Right hindlimb (tissue), 1 donor: Measurements from ENCODE around the gene MRPL48.
A peak's percentile ranks its signal among the peaks of the same experiment; 100 is the strongest.
"Not testable (repeated sequence)": the region's sequence is repeated elsewhere in the genome, so short reads cannot be mapped to it uniquely, and the experiment has no call there.

ENCODE experiments used
- DNase-seq: peaks from one replicate; pipeline ENCODE4 v3.0.0-alpha.2; 2018

Gene MRPL48

DNA sequence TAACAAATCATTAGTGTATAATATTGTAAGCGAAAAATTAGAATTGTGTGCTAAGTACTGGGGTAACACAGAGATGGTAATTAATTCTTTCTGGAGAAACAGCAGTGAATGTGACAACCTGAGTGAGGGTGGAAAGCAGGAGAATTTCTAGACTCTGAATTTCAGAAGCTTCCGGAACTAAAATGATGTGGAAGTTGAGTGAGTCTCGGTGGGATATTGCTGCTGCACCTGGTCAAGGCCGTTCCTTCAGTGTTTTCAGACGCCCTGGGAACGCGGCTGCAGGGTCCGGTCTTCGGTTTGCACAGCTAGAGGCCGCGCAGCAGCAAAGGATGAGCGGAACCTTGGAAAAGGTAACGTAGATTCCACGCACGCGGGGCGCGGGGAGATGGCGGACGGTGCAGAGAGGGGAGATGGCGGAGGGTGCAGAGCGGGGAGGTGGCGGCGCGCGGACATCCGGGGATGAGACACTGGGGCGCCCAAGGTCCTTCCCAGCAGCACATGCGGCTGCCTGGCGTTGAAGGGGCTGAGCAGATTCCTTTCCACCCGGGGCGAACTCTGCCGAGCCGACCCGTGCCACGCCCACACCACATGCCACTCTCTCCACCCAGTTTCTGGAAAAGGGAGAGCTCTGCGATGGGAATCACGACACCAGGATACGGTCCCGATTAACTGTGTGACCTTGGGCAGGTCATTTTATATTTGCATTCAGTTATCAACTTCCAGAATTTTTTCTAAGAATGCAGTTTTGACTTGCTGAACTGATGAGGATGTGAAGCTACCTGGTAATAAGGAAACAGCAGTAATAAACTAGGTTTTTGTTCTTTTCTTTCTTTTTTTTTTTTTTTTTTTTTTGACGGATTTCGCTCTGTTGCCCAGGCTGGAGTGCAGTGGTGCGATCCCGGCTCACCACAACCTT lies at the start of gene MRPL48:
Gene MRPL48, plus strand, starts transcription at position 232 of the 916 bp plus-strand sequence. Its CDS starts 98 bp downstream, at position 330.
- peak; percentile 95 for DNase-seq

- no peak for DNase-seq
These were observed 44.6 kb upstream of the MRPL48 start for GRCh38 chr11:73743045-73743444.

DNA sequence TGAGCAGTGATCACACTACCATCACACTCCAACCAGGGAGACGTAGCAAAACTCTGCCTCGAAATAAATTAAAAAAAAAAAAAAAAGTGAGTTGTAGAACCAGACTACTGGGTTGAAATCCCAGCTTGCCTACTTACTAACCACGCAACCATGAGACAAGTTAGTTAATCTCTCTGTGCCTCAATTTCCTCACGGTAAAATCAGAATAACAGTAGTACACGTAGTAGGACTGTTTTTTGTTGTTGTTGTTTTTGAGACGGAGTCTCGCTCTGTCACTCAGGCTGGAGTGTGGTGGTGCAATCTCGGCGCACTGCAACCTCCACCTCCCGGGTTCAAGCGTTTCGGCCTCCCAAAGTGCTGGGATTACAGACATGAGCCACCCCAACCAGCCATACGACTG lies 41.0 kb upstream of the MRPL48 start:
- DNase-seq: no peak

- no peak for DNase-seq
These were observed 39.9 kb upstream of the MRPL48 start for GRCh38 chr11:73747762-73748161.

DNA sequence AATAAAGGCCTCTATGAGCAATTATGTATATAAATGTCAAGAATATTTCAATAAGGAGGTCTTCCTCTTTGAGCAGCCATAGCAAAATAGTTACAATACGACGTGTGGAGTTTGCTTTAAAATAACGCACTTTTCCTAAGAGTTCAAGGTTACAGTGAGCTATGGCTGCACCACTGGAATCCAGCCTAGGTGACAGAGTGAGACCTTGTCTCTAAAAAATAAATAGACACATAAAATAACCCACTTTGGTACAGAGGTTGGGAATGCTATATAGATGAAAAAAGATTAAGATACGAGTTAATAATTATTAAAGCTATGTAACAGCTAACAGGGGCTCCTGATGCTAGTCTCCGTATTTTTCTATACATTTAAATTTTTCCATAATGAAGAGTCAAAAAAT lies 39.4 kb upstream of the MRPL48 start:
- DNase-seq: no peak

DNA sequence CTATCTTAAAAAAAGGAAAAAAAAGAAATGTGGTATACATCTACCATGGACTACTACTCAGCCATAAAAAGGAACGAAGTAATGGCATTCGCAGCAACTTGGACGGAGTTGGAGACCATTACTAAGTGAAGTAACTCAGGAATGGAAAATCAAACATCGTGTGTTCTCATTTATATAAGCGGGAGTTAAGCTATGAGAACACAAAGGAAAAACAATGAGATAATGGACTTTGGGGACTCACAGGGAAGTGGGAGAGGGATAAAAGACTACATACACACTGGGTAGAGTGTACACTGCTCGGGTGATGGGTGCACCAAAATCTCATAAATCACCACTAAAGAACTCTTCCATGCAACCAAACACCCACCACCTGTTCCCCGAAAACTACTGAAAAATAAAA lies 38.6 kb upstream of the MRPL48 start:
- DNase-seq: no peak

GRCh38 chr11:73750228-73750627 lies 37.4 kb upstream of the MRPL48 start:
- no peak for DNase-seq

- DNase-seq: not testable (repeated sequence)
These were observed 36.8 kb upstream of the MRPL48 start for GRCh38 chr11:73750862-73751261.

- DNase-seq: no peak
These were observed 35.3 kb upstream of the MRPL48 start for GRCh38 chr11:73752216-73752867.

GRCh38 chr11:73752903-73753302 lies 34.8 kb upstream of the MRPL48 start:
- no peak for DNase-seq

DNA sequence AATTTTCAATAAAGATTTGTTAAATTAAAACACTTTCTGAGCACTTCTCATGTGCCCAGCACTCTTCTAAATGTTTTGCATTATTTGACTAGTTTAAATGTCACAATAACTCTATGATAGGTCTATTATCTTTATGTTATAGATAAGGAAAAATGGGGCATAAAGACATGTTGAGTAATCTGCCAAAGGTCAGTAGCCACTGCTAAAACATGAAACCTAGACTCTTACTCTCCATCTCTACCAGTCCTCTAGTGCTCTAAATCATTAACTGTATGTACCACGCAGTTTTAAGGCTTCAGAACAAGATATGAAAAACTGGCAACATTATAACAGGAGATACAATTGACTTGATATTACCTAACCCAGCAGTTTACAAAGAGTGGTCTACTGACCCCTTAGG lies 33.7 kb upstream of the MRPL48 start:
- DNase-seq: no peak

DNA sequence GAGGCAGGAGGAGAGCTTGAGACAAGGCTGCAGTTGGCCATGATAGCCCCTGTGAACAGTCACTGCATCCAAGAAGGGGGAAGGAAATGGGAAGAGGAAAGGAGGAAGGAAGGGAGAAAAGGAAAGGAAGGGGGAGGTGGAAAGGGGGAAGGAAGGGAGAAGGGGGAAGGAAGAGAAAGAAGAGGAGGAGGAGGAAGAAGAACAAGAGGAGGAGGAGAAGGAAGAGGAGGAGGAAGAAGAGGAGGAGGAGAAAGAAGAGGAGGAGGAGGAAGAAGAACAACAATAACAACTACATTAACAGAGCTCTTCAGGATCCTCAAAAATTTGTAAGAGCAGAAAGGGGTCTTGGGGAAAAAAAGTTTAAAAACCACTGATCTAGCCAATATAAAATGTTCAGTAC lies 32.0 kb upstream of the MRPL48 start:
- no peak for DNase-seq

- no peak for DNase-seq
These were observed 30.1 kb upstream of the MRPL48 start for GRCh38 chr11:73757598-73757997.

DNA sequence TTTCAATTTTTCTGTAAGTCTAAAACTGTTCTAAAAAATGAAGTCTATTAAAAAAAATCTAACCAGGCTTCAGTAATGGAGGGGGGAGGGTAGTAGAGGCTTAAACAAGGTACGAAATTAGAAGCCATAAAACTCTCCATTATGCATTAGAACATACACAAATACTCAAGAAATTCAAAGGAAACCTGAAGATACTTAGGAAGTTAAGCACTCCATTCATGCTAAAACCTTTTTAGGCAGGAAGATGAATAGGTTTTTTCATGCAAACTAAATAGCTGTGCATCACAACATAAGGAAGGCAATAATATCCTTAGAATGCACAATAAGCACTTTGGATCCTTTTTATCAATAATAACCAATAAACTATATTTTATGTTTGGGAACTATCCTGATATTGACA lies 29.2 kb upstream of the MRPL48 start:
- DNase-seq: no peak

GRCh38 chr11:73759610-73760134 lies 28.0 kb upstream of the MRPL48 start:
- DNase-seq: no peak

GRCh38 chr11:73760135-73760678 lies 27.5 kb upstream of the MRPL48 start:
- peak; percentile 83 for DNase-seq

DNA sequence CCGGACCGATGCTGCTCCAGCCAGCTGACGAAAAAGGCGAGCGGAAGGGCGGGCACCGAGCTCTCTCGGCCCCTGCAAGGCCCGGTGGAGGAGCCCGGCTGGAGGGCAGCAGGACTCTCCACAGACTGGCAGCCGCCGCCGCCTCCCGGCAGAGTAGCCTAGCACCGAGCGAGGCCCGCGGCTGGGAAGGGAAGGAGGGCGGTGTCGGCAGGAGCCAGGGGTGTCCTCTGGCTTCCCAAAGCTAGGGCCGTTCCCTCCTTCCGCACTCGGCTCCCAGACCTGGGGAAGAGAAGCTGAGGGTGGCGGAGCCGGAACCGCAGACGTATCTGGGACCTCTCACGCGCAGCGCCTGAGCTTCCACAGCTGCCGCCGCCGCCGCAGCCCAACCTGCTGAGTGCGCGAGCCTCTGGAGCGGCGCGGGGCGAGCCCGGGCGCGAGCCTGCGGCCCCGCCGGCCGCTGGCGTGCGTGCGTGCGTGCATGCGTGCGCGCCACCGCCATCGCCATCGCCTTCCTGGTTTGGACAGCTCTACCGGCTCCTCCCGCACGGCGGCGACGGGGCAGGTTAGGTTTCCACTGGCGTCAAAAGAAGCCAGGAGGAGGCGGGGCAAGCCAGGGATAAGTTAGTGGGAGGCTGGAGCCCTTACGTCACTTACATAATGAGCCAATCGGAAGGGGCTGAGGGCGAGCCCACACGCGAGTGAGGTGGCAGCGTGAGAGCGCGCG lies 26.8 kb upstream of the MRPL48 start, which contains the start of gene RAB6A:
Gene RAB6A, minus strand, starts transcription at position 396 of the 724 bp plus-strand sequence. CDS start 439 bp downstream, outside the sequence.
- peak; percentile 100 for DNase-seq

DNA sequence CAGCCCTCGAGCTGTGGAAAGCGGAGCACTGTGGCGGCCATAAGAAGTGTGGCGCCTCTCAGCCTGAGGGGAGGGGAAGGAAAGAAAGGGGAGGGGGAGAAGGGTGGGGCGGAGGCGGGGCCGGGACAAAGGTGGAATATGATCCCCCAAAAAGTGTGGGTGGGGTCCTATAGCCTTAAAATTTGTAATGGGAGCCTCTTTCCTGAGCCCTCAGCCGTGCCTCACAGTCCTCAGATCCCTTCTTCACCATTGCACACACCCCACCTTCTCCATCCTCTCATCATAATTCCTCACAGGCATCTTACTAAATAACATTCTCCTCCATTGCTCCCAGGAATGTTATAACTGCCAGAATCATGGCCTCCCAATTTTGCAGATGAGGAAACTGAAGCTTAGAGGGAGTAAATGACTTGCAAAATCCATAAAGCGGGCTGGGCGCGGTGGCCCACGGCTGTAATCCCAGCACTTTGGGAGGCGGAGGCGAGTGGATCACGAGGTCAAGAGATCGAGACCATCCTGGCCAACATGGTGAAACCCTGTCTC lies 26.2 kb upstream of the MRPL48 start:
- DNase-seq: no peak

DNA sequence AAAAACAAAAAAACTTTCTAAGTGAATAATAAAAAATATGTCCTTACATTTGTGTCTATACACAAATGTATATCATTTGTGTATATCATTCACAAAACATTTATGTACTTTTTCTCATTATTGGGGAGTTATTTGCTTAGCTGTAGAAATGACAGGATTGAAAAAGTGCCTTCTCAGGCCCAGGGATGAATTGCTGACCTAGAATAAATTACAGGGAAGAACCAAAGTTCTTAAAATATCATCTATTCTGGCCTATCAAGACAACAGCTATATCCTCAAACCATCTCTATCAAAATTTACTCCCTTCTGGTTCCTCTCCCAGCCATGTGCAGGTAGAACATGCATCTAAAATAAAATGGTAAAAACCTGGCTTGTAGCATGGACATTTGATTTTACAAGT lies 24.9 kb upstream of the MRPL48 start:
- DNase-seq: no peak

- no peak for DNase-seq
These were observed 20.9 kb upstream of the MRPL48 start for GRCh38 chr11:73766763-73767162.

- not testable (repeated sequence) for DNase-seq
These were observed 16.9 kb upstream of the MRPL48 start for GRCh38 chr11:73770811-73771210.
